Neural crest cell (in vitro differentiated cells): Measurements from ENCODE around the gene PPAN. TPM values are rescaled to one million over a fixed set of nuclear protein-coding genes. Genes with fewer than 3 reads are reported as not detected.

ENCODE experiments used
- DNase-seq: peaks from one replicate; pipeline ENCODE4 v3.0.0; 2021; ENCODE audit warnings: low read depth, mixed read lengths, low spot score
- H3K27ac Mint-ChIP-seq: one replicate; pipeline ENCODE4 v1.8.0; 2021; ENCODE audit warnings: mild to moderate bottlenecking, mixed read lengths; ENCODE audit not compliant: unreplicated experiment
- H3K27me3 Mint-ChIP-seq: 2 replicates; pipeline ENCODE4 v1.8.0; 2021; ENCODE audit warnings: low read depth, mild to moderate bottlenecking, mixed read lengths
- H3K36me3 Mint-ChIP-seq: 2 replicates; pipeline ENCODE4 v1.8.0; 2021; ENCODE audit warnings: low read depth, mild to moderate bottlenecking, mixed read lengths
- H3K4me1 Mint-ChIP-seq: 2 replicates; pipeline ENCODE4 v1.8.0; 2021; ENCODE audit warnings: mixed read lengths
- H3K4me3 Mint-ChIP-seq: one replicate; pipeline ENCODE4 v1.8.0; 2021; ENCODE audit warnings: mild to moderate bottlenecking, mixed read lengths
- H3K9me3 Mint-ChIP-seq: 2 replicates; pipeline ENCODE4 v1.8.0; 2021; ENCODE audit warnings: mixed read lengths
- CTCF ChIP-seq: fragments of 200-600 bp; sonication (generic); conservative IDR thresholded peaks from 2 replicates; pipeline ENCODE4 v1.5.0; 2021; ENCODE audit warnings: antibody characterized with exemption, mild to moderate bottlenecking
- total RNA-seq: library from RNA; stranded (reverse); gene quantifications from 2 replicates; pipeline ENCODE4 v1.2.1, GENCODE V29; 2021

The PPAN gene
- total RNA-seq, 1 donor from 2014 or later: 77.8 TPM

GRCh38 chr19:10126213-10126639 is 20.1 kb downstream of the PPAN start:
- H3K9me3 Mint-ChIP-seq: no peaks in the 10 kb centered on the region
- DNase-seq: no peak
- H3K27me3 Mint-ChIP-seq: no peaks in the 10 kb centered on the region
- H3K27ac Mint-ChIP-seq: no peak overlapping the region
- no peak overlapping the region for H3K4me3 Mint-ChIP-seq
- no peak for TF ChIP-seq CTCF
- H3K36me3 Mint-ChIP-seq: peaks cover 4% of the 10 kb centered on the region
- H3K4me1 Mint-ChIP-seq: no peaks in the 10 kb centered on the region

- no peak for TF ChIP-seq CTCF
- Mint-ChIP-seq H3K4me3 (no peak overlapping the region), H3K27me3 (no peaks in the 10 kb centered on the region), H3K36me3 (peaks cover 7% of the 10 kb centered on the region), H3K9me3 (no peaks in the 10 kb centered on the region), H3K4me1 (no peaks in the 10 kb centered on the region), H3K27ac (no peak overlapping the region)
- no peak for DNase-seq
Measured at GRCh38 chr19:10132905-10133304, 26.7 kb downstream of the PPAN start.

GRCh38 chr19:10133596-10133995 is 27.4 kb downstream of the PPAN start:
- no peaks in the 10 kb centered on the region for H3K27me3 Mint-ChIP-seq
- no peak for DNase-seq
- TF ChIP-seq CTCF: no peak
- no peaks in the 10 kb centered on the region for H3K4me1 Mint-ChIP-seq
- no peak overlapping the region for H3K4me3 Mint-ChIP-seq
- no peak overlapping the region for H3K27ac Mint-ChIP-seq
- H3K36me3 Mint-ChIP-seq: peaks cover 7% of the 10 kb centered on the region
- no peaks in the 10 kb centered on the region for H3K9me3 Mint-ChIP-seq

- Mint-ChIP-seq H3K36me3 (peaks cover 7% of the 10 kb centered on the region), H3K4me3 (no peak overlapping the region), H3K27me3 (no peaks in the 10 kb centered on the region), H3K4me1 (no peaks in the 10 kb centered on the region), H3K9me3 (no peaks in the 10 kb centered on the region), H3K27ac (no peak overlapping the region)
- TF ChIP-seq CTCF: no peak
- no peak for DNase-seq
Measured at GRCh38 chr19:10134040-10134439, 27.9 kb downstream of the PPAN start.

GRCh38 chr19:10135551-10136334 is 29.6 kb downstream of the PPAN start:
- H3K36me3 Mint-ChIP-seq: peaks cover 7% of the 10 kb centered on the region
- no peaks in the 10 kb centered on the region for H3K4me1 Mint-ChIP-seq
- H3K27me3 Mint-ChIP-seq: no peaks in the 10 kb centered on the region
- H3K9me3 Mint-ChIP-seq: no peaks in the 10 kb centered on the region
- no peak for DNase-seq
- H3K4me3 Mint-ChIP-seq: no peak overlapping the region
- H3K27ac Mint-ChIP-seq: no peak overlapping the region
- no peak for TF ChIP-seq CTCF
